ENCODE results near the gene KLHL29. TPM values are rescaled to one million over a fixed set of nuclear protein-coding genes. Genes with fewer than 3 reads are reported as not detected.

KLHL29 gene
- total RNA-seq, 1 experiment from 2014 or later = 3.4 TPM

- H2AFZ ChIP-seq = no peak overlapping the region
- H3K9me3 ChIP-seq (ENCODE audit: insufficient read depth, low read depth) = no peaks in the 10 kb centered on the region
- POLR2A ChIA-PET (ENCODE audit: unreplicated experiment) = interaction anchor here (0.6 kb wide), 1 partner anchor 183 kb away, joined by 5 read pairs; no protein-coding TSS in a partner anchor
These were observed 109.3 kb downstream of the KLHL29 start for GRCh38 chr2:23494286-23494685.

GRCh38 chr2:23495661-23496114 lies 110.7 kb downstream of the KLHL29 start:
- Histone ChIP-seq H4K20me1 (ENCODE audit: insufficient read depth) (0 out of 2 replicates have a peak, but pooled peaks cover 4% of the 10 kb centered on the region), H2AFZ (no peak overlapping the region), H3K36me3 (ENCODE audit: low read depth) (no peaks in the 10 kb centered on the region), H3K79me2 (ENCODE audit: low read depth) (no peaks in the 10 kb centered on the region), H3K27me3 (ENCODE audit: insufficient read depth, low read depth) (no peaks in the 10 kb centered on the region), H3K9me3 (ENCODE audit: insufficient read depth, low read depth) (no peaks in the 10 kb centered on the region), H3K4me3 (no peak overlapping the region), H3K9me2 (ENCODE audit: insufficient read depth) (no peaks in the 10 kb centered on the region), H3F3A (ENCODE audit: insufficient read depth, low read depth) (no peaks in the 10 kb centered on the region), H3K4me1 (replicated peaks; ENCODE audit: insufficient read depth) (no peaks in the 10 kb centered on the region), H3K4me2 (no peak overlapping the region), H3K27ac (no peak overlapping the region)
- TF ChIP-seq CTCF (conservative IDR thresholded peaks at IDR 0.05) (no peak), EZH2 (IDR thresholded peaks at IDR 0.05; ENCODE audit: low read depth) (no peak)
- DNase-seq = no peak
- ChIA-PET CTCF (no interaction called here), POLR2A (ENCODE audit: unreplicated experiment) (no interaction called here)
- intact Hi-C loops (cut with micrococcal nuclease; ENCODE audit: unreplicated experiment) = no loop called here
- BruUV-seq (replicated peaks) = no TSS peak

More at GRCh38 chr2:23494286-23494685, 109.3 kb downstream of the KLHL29 start:
- Histone ChIP-seq H3K27me3 (ENCODE audit: insufficient read depth, low read depth) (no peaks in the 10 kb centered on the region), H3K4me3 (no peak overlapping the region), H3K4me1 (replicated peaks; ENCODE audit: insufficient read depth) (no peaks in the 10 kb centered on the region), H3K79me2 (ENCODE audit: low read depth) (no peaks in the 10 kb centered on the region), H4K20me1 (ENCODE audit: insufficient read depth) (0 out of 2 replicates have a peak, but pooled peaks cover 3% of the 10 kb centered on the region), H3K9me2 (ENCODE audit: insufficient read depth) (no peaks in the 10 kb centered on the region), H3K36me3 (ENCODE audit: low read depth) (no peaks in the 10 kb centered on the region), H3K27ac (no peak overlapping the region), H3F3A (ENCODE audit: insufficient read depth, low read depth) (no peaks in the 10 kb centered on the region), H3K4me2 (no peak overlapping the region)
- BruUV-seq (replicated peaks) = no TSS peak
- intact Hi-C loops (cut with micrococcal nuclease; ENCODE audit: unreplicated experiment) = no loop called here
- TF ChIP-seq CTCF (conservative IDR thresholded peaks at IDR 0.05) (no peak), EZH2 (IDR thresholded peaks at IDR 0.05; ENCODE audit: low read depth) (no peak)
- no peak for DNase-seq
- CTCF ChIA-PET = no interaction called here

- Histone ChIP-seq H2AFZ (no peak overlapping the region), H3K9me2 (ENCODE audit: insufficient read depth) (no peaks in the 10 kb centered on the region), H3K4me2 (no peak overlapping the region), H3K27me3 (ENCODE audit: insufficient read depth, low read depth) (no peaks in the 10 kb centered on the region), H3K27ac (no peak overlapping the region), H3F3A (ENCODE audit: insufficient read depth, low read depth) (no peaks in the 10 kb centered on the region), H3K79me2 (ENCODE audit: low read depth) (no peaks in the 10 kb centered on the region), H3K4me1 (replicated peaks; ENCODE audit: insufficient read depth) (no peaks in the 10 kb centered on the region), H4K20me1 (ENCODE audit: insufficient read depth) (0 out of 2 replicates have a peak, but pooled peaks cover 4% of the 10 kb centered on the region), H3K9me3 (ENCODE audit: insufficient read depth, low read depth) (no peaks in the 10 kb centered on the region), H3K36me3 (ENCODE audit: low read depth) (no peaks in the 10 kb centered on the region), H3K4me3 (no peak overlapping the region)
- TF ChIP-seq CTCF (conservative IDR thresholded peaks at IDR 0.05) = no peak
- no peak for TF ChIP-seq EZH2 (IDR thresholded peaks at IDR 0.05; ENCODE audit: low read depth)
- no peak for DNase-seq
- CTCF ChIA-PET = no interaction called here
- BruUV-seq (replicated peaks) = no TSS peak
- intact Hi-C loops (cut with micrococcal nuclease; ENCODE audit: unreplicated experiment) = no loop called here
- POLR2A ChIA-PET (ENCODE audit: unreplicated experiment) = no interaction called here
These were observed 111.5 kb downstream of the KLHL29 start for GRCh38 chr2:23496456-23496855.
